Peyer's patch (tissue), 4 donors: Measurements from ENCODE around the gene TMEM198. TPM values are rescaled to one million over a fixed set of nuclear protein-coding genes. Genes with fewer than 3 reads are reported as not detected.

Source experiments
- DNase-seq, 3 donors: peaks; one replicate each; pipeline ENCODE4 v3.0.0-alpha.2; 2017 to 2019
- H3K27ac ChIP-seq, 4 donors: fragments of 200-600 bp; sonication (generic); one replicate each; pipeline ENCODE4 v1.5.1; 2016 to 2019
- H3K27me3 ChIP-seq, 2 donors: fragments of 200-600 bp; sonication (generic); one replicate each; pipeline ENCODE4 v1.5.1; 2019
- H3K36me3 ChIP-seq, 3 donors: fragments of 200-600 bp; sonication (generic); one replicate each; pipeline ENCODE4 v1.5.1; 2016 to 2019
- H3K4me1 ChIP-seq, 4 donors: fragments of 200-600 bp; sonication (generic); one replicate each; pipeline ENCODE4 v1.5.1; 2016 to 2019
- H3K4me3 ChIP-seq, 4 donors: fragments of 200-600 bp; sonication (generic); 1 replicate in 3 of 4; 2 replicates in 1 of 4; pipeline ENCODE4 v1.5.1; 2016 to 2019; ENCODE audit warnings: mild to moderate bottlenecking in 1 of 4
- H3K9me3 ChIP-seq, 4 donors: fragments of 200-600 bp; sonication (generic); one replicate each; pipeline ENCODE4 v1.5.1; 2016 to 2019; ENCODE audit warnings: mild to moderate bottlenecking in 1 of 4
- CTCF ChIP-seq, 6 experiments: fragments of 450-650 bp in 4 of 6; fragments of 200-600 bp in 2 of 6; sonication (generic) in 1 of 6; IDR thresholded peaks; one replicate each; pipeline ENCODE4 v1.5.1; 2017 to 2019; ENCODE audit warnings: antibody characterized with exemption in 6 of 6, mild to moderate bottlenecking in 3 of 6, moderate library complexity in 1 of 6
- POLR2A ChIP-seq, 2 donors: fragments of 450-650 bp; IDR thresholded peaks; one replicate each; pipeline ENCODE4 v1.5.1; 2017; ENCODE audit warnings: antibody characterized with exemption in 2 of 2, mild to moderate bottlenecking in 2 of 2, moderate library complexity in 2 of 2
- total RNA-seq, 4 donors: library from RNA; depleted of rRNA; stranded (reverse); fragments of >200 nt; gene quantifications; one replicate each; pipeline ENCODE4 v1.1.0, GENCODE V29; 2016

Gene TMEM198
- total RNA-seq, 4 donors from 2014 or later: 6.6 to 25.5 (median 13.9) TPM

GRCh38 chr2:219511547-219512325 lies 32.1 kb upstream of the TMEM198 start:
- no peak for DNase-seq
- Histone ChIP-seq H3K36me3 (peaks cover 0 to 6% (median 0%) of the 10 kb centered on the region in 3 donors), H3K9me3 (no peaks in the 10 kb centered on the region), H3K4me1 (peaks cover 0 to 13% (median 0%) of the 10 kb centered on the region in 4 donors), H3K4me3 (no peak overlapping the region), H3K27me3 (peaks cover 0 to 14% of the 10 kb centered on the region in 2 donors), H3K27ac (no peak overlapping the region)
- TF ChIP-seq POLR2A (IDR thresholded peaks at IDR 0.05) (no peak), CTCF (IDR thresholded peaks at IDR 0.05) (no peak)

GRCh38 chr2:219512524-219513216 lies 31.2 kb upstream of the TMEM198 start:
- no peaks in the 10 kb centered on the region for H3K9me3 ChIP-seq
- TF ChIP-seq CTCF (IDR thresholded peaks at IDR 0.05) (no peak), POLR2A (IDR thresholded peaks at IDR 0.05) (no peak)
- H3K27ac ChIP-seq: no peak overlapping the region
- H3K4me1 ChIP-seq: peaks cover 0 to 13% (median 0%) of the 10 kb centered on the region in 4 donors
- no peak for DNase-seq
- H3K36me3 ChIP-seq: no peaks in the 10 kb centered on the region
- H3K4me3 ChIP-seq: no peak overlapping the region
- peaks cover 0 to 14% of the 10 kb centered on the region in 2 donors for H3K27me3 ChIP-seq

- H3K27me3 ChIP-seq: peaks cover 0 to 14% of the 10 kb centered on the region in 2 donors
- no peak overlapping the region for H3K4me3 ChIP-seq
- no peak for DNase-seq
- H3K9me3 ChIP-seq: no peaks in the 10 kb centered on the region
- no peak overlapping the region for H3K27ac ChIP-seq
- no peaks in the 10 kb centered on the region for H3K36me3 ChIP-seq
- no peak for TF ChIP-seq CTCF (IDR thresholded peaks at IDR 0.05)
- no peak for TF ChIP-seq POLR2A (IDR thresholded peaks at IDR 0.05)
- H3K4me1 ChIP-seq: peaks cover 0 to 13% (median 0%) of the 10 kb centered on the region in 4 donors
Measured at GRCh38 chr2:219513787-219514186, 30.0 kb upstream of the TMEM198 start.

GRCh38 chr2:219514196-219514761 lies 29.5 kb upstream of the TMEM198 start, which contains the start of gene ASIC4:
Gene ASIC4 (plus strand): TSS chr2:219514482. CDS start chr2:219514725, 243 bp downstream.
- no peaks in the 10 kb centered on the region for H3K36me3 ChIP-seq
- TF ChIP-seq CTCF (IDR thresholded peaks at IDR 0.05) (no peak), POLR2A (IDR thresholded peaks at IDR 0.05) (no peak)
- no peaks in the 10 kb centered on the region for H3K9me3 ChIP-seq
- peaks cover 0 to 11% (median 0%) of the 10 kb centered on the region in 4 donors for H3K4me1 ChIP-seq
- H3K27me3 ChIP-seq: peaks cover 0 to 14% of the 10 kb centered on the region in 2 donors
- no peak within 1 kb of the TSS for H3K4me3 ChIP-seq
- no peak for DNase-seq
- H3K27ac ChIP-seq: no peak within 1 kb of the TSS

GRCh38 chr2:219514836-219515235 lies 29.0 kb upstream of the TMEM198 start:
- no peak overlapping the region for H3K27ac ChIP-seq
- H3K9me3 ChIP-seq: no peaks in the 10 kb centered on the region
- peaks cover 0 to 6% (median 0%) of the 10 kb centered on the region in 4 donors for H3K4me1 ChIP-seq
- no peak overlapping the region for H3K4me3 ChIP-seq
- H3K36me3 ChIP-seq: no peaks in the 10 kb centered on the region
- DNase-seq: no peak
- H3K27me3 ChIP-seq: peaks cover 0 to 14% of the 10 kb centered on the region in 2 donors
- TF ChIP-seq POLR2A (IDR thresholded peaks at IDR 0.05): no peak
- no peak for TF ChIP-seq CTCF (IDR thresholded peaks at IDR 0.05)
